GM12878 (cell line): ENCODE measurements around the gene PIK3C2B. TPM values are rescaled to one million over a fixed set of nuclear protein-coding genes. Genes with fewer than 3 reads are reported as not detected.

Experiments
- CHD2 ChIP-seq: IDR thresholded peaks from 2 replicates; pipeline ENCODE4 v1.6.1; 2011; ENCODE audit warnings: low read depth, low read length, improper control_type of control experiment, borderline replicate concordance
- EGR1 ChIP-seq, 2 experiments: IDR thresholded peaks; 1 replicate in 1 of 2; 2 replicates in 1 of 2; pipeline ENCODE4 v1.6.1; 2011 to 2012; ENCODE audit warnings: low read depth in 2 of 2, low read length in 2 of 2, borderline replicate concordance in 1 of 2, mild to moderate bottlenecking in 1 of 2, moderate library complexity in 1 of 2
- GATAD2B ChIP-seq: fragments of 450-650 bp; conservative IDR thresholded peaks from 2 replicates; pipeline ENCODE4 v1.6.1; 2017; ENCODE audit warnings: low read depth, mild to moderate bottlenecking, moderate library complexity
- JUNB ChIP-seq: IDR thresholded peaks from 2 replicates; pipeline ENCODE4 v1.6.1; 2016; ENCODE audit warnings: antibody characterized with exemption, mild to moderate bottlenecking
- KLF5 ChIP-seq: fragments of 450-650 bp; IDR thresholded peaks from 2 replicates; pipeline ENCODE4 v1.6.1; 2014; ENCODE audit warnings: mild to moderate bottlenecking; ENCODE audit not compliant: partially characterized antibody
- MTA3 ChIP-seq: IDR thresholded peaks from 2 replicates; pipeline ENCODE4 v1.6.1; 2012; ENCODE audit warnings: low read length, inconsistent platforms, borderline replicate concordance
- MYB ChIP-seq: fragments of 150-350 bp; IDR thresholded peaks from 2 replicates; pipeline ENCODE4 v1.6.1; 2014; ENCODE audit warnings: mild to moderate bottlenecking, low read depth, low read length, borderline replicate concordance
- NFYA ChIP-seq: IDR thresholded peaks from 2 replicates; pipeline ENCODE4 v1.6.1; 2011; ENCODE audit warnings: low read depth, mild to moderate bottlenecking, low read length, improper control_type of control experiment, borderline replicate concordance
- NR2C2 ChIP-seq: IDR thresholded peaks from 2 replicates; pipeline ENCODE4 v1.6.1; 2011; ENCODE audit warnings: borderline replicate concordance, low read depth; ENCODE audit not compliant: control insufficient read depth, insufficient read length
- POLR2AphosphoS5 ChIP-seq: IDR thresholded peaks from 2 replicates; pipeline ENCODE4 v1.6.1; 2011; ENCODE audit warnings: mild to moderate bottlenecking, low read length, inconsistent platforms
- SP1 ChIP-seq: IDR thresholded peaks from one replicate; pipeline ENCODE4 v1.6.1; 2011; ENCODE audit warnings: low read depth, low read length
- STAT1 ChIP-seq: fragments of 450-650 bp; conservative IDR thresholded peaks from 2 replicates; pipeline ENCODE4 v1.6.1; 2014; ENCODE audit warnings: antibody characterized with exemption, mild to moderate bottlenecking
- ZNF622 ChIP-seq: fragments of 450-650 bp; IDR thresholded peaks from 2 replicates; pipeline ENCODE4 v1.6.1; 2017; ENCODE audit warnings: mild to moderate bottlenecking, inconsistent platforms
- polyA plus RNA-seq, 11 experiments: library from polyadenylated mRNA; depleted of rRNA in 4 of 11; unstranded in 6 of 11; stranded (reverse) in 5 of 11; fragments of >200 nt; fragmentation: Nextera tagmentation in 4 of 11; fragmentation: Illumina TruSeq in 1 of 11; extraction: Ambion mirVana in 4 of 11; extraction: Trizol in 1 of 11; gene quantifications; 1 replicate in 1 of 11; 2 replicates in 10 of 11; pipeline versions ENCODE4 v1.2.1 to v1.2.3, GENCODE V29; 2011 to 2016; ENCODE audit warnings: inconsistent platforms in 2 of 11, missing spikeins in 2 of 11, low read depth in 1 of 11
- total RNA-seq, 4 experiments: library from RNA; depleted of rRNA in 3 of 4; stranded (reverse); fragments of >200 nt in 3 of 4; fragmentation: Illumina TruSeq in 1 of 4; extraction: Trizol in 1 of 4; gene quantifications; 2 replicates each; pipeline versions ENCODE4 v1.2.1 to v1.2.3, GENCODE V29; 2013 to 2021
- TF ChIP-seq, protein P1 (sequence below): fragments of 450-650 bp; IDR thresholded peaks from 2 replicates; pipeline ENCODE4 v1.6.1; 2017; ENCODE audit warnings: borderline replicate concordance
- TF ChIP-seq, protein P2 (sequence below): fragments of 450-650 bp; formaldehyde crosslinking; IDR thresholded peaks from 2 replicates; pipeline ENCODE4 v1.5.0; 2022; ENCODE audit warnings: mild to moderate bottlenecking, missing genetic modification characterization
- TF ChIP-seq, protein P3 (sequence below): fragments of 450-650 bp; IDR thresholded peaks from 2 replicates; pipeline ENCODE4 v1.6.1; 2017; ENCODE audit warnings: mild to moderate bottlenecking, low read depth, inconsistent platforms; ENCODE audit not compliant: poor library complexity, severe bottlenecking
- TF ChIP-seq, protein P4 (sequence below): IDR thresholded peaks from 2 replicates; pipeline ENCODE4 v1.6.1; 2012; ENCODE audit warnings: improper control_type of control experiment, low read depth, low read length; ENCODE audit not compliant: insufficient replicate concordance

The PIK3C2B gene
- total and polyA plus RNA-seq, 10 of the 15 experiments (the other 5 are each of a cell fraction or from before 2014, with no cell fraction given) = 2.2 to 38.1 (median 11.4) TPM

DNA sequence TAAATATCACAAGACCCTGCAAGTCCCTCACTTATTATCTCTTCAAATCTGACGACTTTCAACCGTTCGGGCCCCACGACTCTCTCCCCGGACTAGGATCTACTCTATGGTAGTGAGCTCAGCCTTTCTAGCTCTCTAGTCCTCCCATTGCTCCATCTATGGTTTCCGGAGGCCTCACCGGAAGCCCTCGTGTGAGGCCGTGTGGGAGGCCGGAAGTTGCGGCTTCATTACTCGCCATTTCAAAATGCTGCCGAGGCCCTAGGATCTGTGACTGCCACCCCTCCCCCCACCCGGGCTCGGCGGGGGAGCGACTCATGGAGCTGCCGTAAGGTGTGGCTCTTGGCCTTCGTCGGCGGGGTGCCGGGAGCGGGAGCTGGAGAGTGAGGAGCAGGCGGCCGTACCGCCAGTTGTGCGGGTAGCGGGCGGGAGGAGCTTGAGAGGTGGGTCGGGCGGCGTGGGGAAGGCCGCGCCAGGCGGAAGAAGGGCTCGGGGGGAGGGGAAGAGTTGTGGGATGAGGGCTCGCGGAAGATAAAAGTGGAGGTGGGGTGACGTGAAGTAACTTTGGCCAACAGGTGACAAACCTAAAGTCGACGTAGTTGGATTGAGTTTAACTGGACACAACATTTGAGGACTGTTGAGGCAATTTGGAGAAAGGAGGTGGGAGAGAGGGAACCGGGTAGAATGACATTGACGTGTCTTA lies 21.7 kb upstream of the PIK3C2B start, which contains the start of gene MDM4 (continued):
- TF ChIP-seq, protein P1, sequence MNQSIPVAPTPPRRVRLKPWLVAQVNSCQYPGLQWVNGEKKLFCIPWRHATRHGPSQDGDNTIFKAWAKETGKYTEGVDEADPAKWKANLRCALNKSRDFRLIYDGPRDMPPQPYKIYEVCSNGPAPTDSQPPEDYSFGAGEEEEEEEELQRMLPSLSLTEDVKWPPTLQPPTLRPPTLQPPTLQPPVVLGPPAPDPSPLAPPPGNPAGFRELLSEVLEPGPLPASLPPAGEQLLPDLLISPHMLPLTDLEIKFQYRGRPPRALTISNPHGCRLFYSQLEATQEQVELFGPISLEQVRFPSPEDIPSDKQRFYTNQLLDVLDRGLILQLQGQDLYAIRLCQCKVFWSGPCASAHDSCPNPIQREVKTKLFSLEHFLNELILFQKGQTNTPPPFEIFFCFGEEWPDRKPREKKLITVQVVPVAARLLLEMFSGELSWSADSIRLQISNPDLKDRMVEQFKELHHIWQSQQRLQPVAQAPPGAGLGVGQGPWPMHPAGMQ = no peak; the same call in 1 of the 2 replicates
- TF ChIP-seq MTA3 = no peak; the same call in 1 of the 2 replicates
- peak; percentile 56 for TF ChIP-seq SP1
- TF ChIP-seq EGR1 (IDR thresholded peaks at IDR 0.05; ENCODE audit: borderline replicate concordance in 1 of 2, low read depth in 2 of 2, low read length in 2 of 2) = peak; percentile 6 to 84
- TF ChIP-seq NFYA = no peak
- no peak; the same call in 1 of the 2 replicates for TF ChIP-seq MYB
- TF ChIP-seq, protein P2, sequence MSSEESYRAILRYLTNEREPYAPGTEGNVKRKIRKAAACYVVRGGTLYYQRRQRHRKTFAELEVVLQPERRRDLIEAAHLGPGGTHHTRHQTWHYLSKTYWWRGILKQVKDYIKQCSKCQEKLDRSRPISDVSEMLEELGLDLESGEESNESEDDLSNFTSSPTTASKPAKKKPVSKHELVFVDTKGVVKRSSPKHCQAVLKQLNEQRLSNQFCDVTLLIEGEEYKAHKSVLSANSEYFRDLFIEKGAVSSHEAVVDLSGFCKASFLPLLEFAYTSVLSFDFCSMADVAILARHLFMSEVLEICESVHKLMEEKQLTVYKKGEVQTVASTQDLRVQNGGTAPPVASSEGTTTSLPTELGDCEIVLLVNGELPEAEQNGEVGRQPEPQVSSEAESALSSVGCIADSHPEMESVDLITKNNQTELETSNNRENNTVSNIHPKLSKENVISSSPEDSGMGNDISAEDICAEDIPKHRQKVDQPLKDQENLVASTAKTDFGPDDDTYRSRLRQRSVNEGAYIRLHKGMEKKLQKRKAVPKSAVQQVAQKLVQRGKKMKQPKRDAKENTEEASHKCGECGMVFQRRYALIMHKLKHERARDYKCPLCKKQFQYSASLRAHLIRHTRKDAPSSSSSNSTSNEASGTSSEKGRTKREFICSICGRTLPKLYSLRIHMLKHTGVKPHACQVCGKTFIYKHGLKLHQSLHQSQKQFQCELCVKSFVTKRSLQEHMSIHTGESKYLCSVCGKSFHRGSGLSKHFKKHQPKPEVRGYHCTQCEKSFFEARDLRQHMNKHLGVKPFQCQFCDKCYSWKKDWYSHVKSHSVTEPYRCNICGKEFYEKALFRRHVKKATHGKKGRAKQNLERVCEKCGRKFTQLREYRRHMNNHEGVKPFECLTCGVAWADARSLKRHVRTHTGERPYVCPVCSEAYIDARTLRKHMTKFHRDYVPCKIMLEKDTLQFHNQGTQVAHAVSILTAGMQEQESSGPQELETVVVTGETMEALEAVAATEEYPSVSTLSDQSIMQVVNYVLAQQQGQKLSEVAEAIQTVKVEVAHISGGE (CRISPR knock-in tag) = no peak
- peak; percentile 95 for TF ChIP-seq CHD2
- TF ChIP-seq, protein P3, sequence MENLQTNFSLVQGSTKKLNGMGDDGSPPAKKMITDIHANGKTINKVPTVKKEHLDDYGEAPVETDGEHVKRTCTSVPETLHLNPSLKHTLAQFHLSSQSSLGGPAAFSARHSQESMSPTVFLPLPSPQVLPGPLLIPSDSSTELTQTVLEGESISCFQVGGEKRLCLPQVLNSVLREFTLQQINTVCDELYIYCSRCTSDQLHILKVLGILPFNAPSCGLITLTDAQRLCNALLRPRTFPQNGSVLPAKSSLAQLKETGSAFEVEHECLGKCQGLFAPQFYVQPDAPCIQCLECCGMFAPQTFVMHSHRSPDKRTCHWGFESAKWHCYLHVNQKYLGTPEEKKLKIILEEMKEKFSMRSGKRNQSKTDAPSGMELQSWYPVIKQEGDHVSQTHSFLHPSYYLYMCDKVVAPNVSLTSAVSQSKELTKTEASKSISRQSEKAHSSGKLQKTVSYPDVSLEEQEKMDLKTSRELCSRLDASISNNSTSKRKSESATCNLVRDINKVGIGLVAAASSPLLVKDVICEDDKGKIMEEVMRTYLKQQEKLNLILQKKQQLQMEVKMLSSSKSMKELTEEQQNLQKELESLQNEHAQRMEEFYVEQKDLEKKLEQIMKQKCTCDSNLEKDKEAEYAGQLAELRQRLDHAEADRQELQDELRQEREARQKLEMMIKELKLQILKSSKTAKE = no peak
- TF ChIP-seq POLR2AphosphoS5 = 0 out of 2 replicates have a peak, but pooled peaks have one; percentile 52
- TF ChIP-seq NR2C2 = no peak
- TF ChIP-seq STAT1 = peak; percentile 65; the same call in 1 of the 2 replicates
- TF ChIP-seq JUNB = no peak
- peak; percentile 95 for TF ChIP-seq GATAD2B
- TF ChIP-seq ZNF622 = no peak
- TF ChIP-seq, protein P4, sequence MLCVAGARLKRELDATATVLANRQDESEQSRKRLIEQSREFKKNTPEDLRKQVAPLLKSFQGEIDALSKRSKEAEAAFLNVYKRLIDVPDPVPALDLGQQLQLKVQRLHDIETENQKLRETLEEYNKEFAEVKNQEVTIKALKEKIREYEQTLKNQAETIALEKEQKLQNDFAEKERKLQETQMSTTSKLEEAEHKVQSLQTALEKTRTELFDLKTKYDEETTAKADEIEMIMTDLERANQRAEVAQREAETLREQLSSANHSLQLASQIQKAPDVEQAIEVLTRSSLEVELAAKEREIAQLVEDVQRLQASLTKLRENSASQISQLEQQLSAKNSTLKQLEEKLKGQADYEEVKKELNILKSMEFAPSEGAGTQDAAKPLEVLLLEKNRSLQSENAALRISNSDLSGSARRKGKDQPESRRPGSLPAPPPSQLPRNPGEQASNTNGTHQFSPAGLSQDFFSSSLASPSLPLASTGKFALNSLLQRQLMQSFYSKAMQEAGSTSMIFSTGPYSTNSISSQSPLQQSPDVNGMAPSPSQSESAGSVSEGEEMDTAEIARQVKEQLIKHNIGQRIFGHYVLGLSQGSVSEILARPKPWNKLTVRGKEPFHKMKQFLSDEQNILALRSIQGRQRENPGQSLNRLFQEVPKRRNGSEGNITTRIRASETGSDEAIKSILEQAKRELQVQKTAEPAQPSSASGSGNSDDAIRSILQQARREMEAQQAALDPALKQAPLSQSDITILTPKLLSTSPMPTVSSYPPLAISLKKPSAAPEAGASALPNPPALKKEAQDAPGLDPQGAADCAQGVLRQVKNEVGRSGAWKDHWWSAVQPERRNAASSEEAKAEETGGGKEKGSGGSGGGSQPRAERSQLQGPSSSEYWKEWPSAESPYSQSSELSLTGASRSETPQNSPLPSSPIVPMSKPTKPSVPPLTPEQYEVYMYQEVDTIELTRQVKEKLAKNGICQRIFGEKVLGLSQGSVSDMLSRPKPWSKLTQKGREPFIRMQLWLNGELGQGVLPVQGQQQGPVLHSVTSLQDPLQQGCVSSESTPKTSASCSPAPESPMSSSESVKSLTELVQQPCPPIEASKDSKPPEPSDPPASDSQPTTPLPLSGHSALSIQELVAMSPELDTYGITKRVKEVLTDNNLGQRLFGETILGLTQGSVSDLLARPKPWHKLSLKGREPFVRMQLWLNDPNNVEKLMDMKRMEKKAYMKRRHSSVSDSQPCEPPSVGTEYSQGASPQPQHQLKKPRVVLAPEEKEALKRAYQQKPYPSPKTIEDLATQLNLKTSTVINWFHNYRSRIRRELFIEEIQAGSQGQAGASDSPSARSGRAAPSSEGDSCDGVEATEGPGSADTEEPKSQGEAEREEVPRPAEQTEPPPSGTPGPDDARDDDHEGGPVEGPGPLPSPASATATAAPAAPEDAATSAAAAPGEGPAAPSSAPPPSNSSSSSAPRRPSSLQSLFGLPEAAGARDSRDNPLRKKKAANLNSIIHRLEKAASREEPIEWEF = peak; percentile 7
- peak; percentile 66 for TF ChIP-seq KLF5
